Smooth muscle cell (in vitro differentiated cells): Measurements from ENCODE around the gene PRG3. TPM values are rescaled to one million over a fixed set of nuclear protein-coding genes. Genes with fewer than 3 reads are reported as not detected.

ENCODE experiments used
- DNase-seq: peaks from one replicate; lab custom pipeline; 2025; ENCODE audit not compliant: unreplicated experiment; lab: John Stamatoyannopoulos, UW
- H2AFZ ChIP-seq: fragments of 200-600 bp; sonication (generic); 2 replicates; pipeline ENCODE4 v1.6.0; 2016; ENCODE audit warnings: antibody characterized with exemption, low read depth, mild to moderate bottlenecking
- H3F3A ChIP-seq: fragments of 200-600 bp; sonication (generic); 2 replicates; pipeline ENCODE4 v1.6.0; 2017; ENCODE audit warnings: antibody characterized with exemption, low read depth
- H3K27ac ChIP-seq: fragments of 200-600 bp; sonication (generic); 2 replicates; pipeline ENCODE4 v1.5.1; 2016; ENCODE audit warnings: low read depth, mild to moderate bottlenecking
- H3K27me3 ChIP-seq: fragments of 200-600 bp; sonication (generic); 2 replicates; pipeline ENCODE4 v1.6.1; 2016; ENCODE audit warnings: low read depth, mild to moderate bottlenecking
- H3K36me3 ChIP-seq: fragments of 200-600 bp; sonication (generic); 2 replicates; pipeline ENCODE4 v1.5.1; 2016; ENCODE audit warnings: low read depth
- H3K4me1 ChIP-seq: fragments of 200-600 bp; sonication (generic); 2 replicates; pipeline ENCODE4 v1.5.1; 2016; ENCODE audit warnings: low read depth
- H3K4me2 ChIP-seq: fragments of 200-600 bp; sonication (generic); 2 replicates; pipeline ENCODE4 v1.6.0; 2016; ENCODE audit warnings: mild to moderate bottlenecking
- H3K4me3 ChIP-seq: fragments of 200-600 bp; sonication (generic); 2 replicates; pipeline ENCODE4 v1.5.1; 2016; ENCODE audit warnings: mild to moderate bottlenecking
- H3K79me2 ChIP-seq: fragments of 200-600 bp; sonication (generic); 2 replicates; pipeline ENCODE4 v1.6.0; 2016; ENCODE audit warnings: low read depth, mild to moderate bottlenecking
- H3K9ac ChIP-seq: fragments of 200-600 bp; sonication (generic); 2 replicates; pipeline ENCODE4 v1.6.0; 2016; ENCODE audit warnings: low read depth
- H3K9me3 ChIP-seq: fragments of 200-600 bp; sonication (generic); replicated peaks from 2 replicates; pipeline ENCODE4 v1.5.1; 2016; ENCODE audit warnings: low read depth
- H4K20me1 ChIP-seq: fragments of 200-600 bp; sonication (generic); 2 replicates; pipeline ENCODE4 v1.6.0; 2016; ENCODE audit warnings: low read depth
- CTCF ChIP-seq: fragments of 200-600 bp; sonication (generic); IDR thresholded peaks from 2 replicates; pipeline ENCODE4 v1.5.1; 2017; ENCODE audit warnings: borderline replicate concordance, mild to moderate bottlenecking, antibody characterized with exemption; ENCODE audit not compliant: insufficient read depth, poor library complexity, severe bottlenecking
- WGBS: methylation state at CpG from one replicate; pipeline ENCODE4 v1.1.7; 2016; ENCODE audit warnings: low lambda C conversion rate; 5-methylcytosine and 5-hydroxymethylcytosine counted together
- polyA plus RNA-seq: library from polyadenylated mRNA; unstranded; fragments of >200 nt; fragmentation: Nextera tagmentation; extraction: Ambion mirVana; gene quantifications from 2 replicates; pipeline ENCODE4 v1.2.1, GENCODE V29; 2016
- total RNA-seq: library from RNA; depleted of rRNA; stranded (reverse); fragments of >200 nt; gene quantifications from 2 replicates; pipeline ENCODE4 v1.2.3, GENCODE V29; 2014

PRG3 gene
- total and polyA plus RNA-seq, 2 experiments from 2014 or later: not detected

GRCh38 chr11:57421066-57421465 is 40.1 kb upstream of the PRG3 start:
- no peaks in the 10 kb centered on the region for H3K36me3 ChIP-seq
- H3K4me1 ChIP-seq: peaks cover 4% of the 10 kb centered on the region
- whole genome bisulfite sequencing: 94% methylated on average over 4 of the region's 4 CpGs
- H3K9me3 ChIP-seq: no peaks in the 10 kb centered on the region
- H3K4me3 ChIP-seq: no peak overlapping the region
- DNase-seq: no peak
- no peaks in the 10 kb centered on the region for H3K79me2 ChIP-seq
- H4K20me1 ChIP-seq: no peaks in the 10 kb centered on the region
- no peak overlapping the region for H3K27ac ChIP-seq
- no peak for TF ChIP-seq CTCF
- H3K27me3 ChIP-seq: no peaks in the 10 kb centered on the region
- H2AFZ ChIP-seq: no peak overlapping the region
- H3K9ac ChIP-seq: no peak overlapping the region
- no peaks in the 10 kb centered on the region for H3F3A ChIP-seq
- no peak overlapping the region for H3K4me2 ChIP-seq

GRCh38 chr11:57419146-57419545 is 38.2 kb upstream of the PRG3 start:
- no peak overlapping the region for H3K4me3 ChIP-seq
- no peaks in the 10 kb centered on the region for H4K20me1 ChIP-seq
- H3K4me1 ChIP-seq: no peaks in the 10 kb centered on the region
- no peak for TF ChIP-seq CTCF
- H3K9ac ChIP-seq: no peak overlapping the region
- DNase-seq: no peak
- no peak overlapping the region for H3K27ac ChIP-seq
- no peak overlapping the region for H2AFZ ChIP-seq
- H3K36me3 ChIP-seq: no peaks in the 10 kb centered on the region
- H3K4me2 ChIP-seq: no peak overlapping the region
- H3K27me3 ChIP-seq: no peaks in the 10 kb centered on the region
- H3K79me2 ChIP-seq: no peaks in the 10 kb centered on the region
- H3K9me3 ChIP-seq: no peaks in the 10 kb centered on the region
- WGBS: 97% methylated on average over 3 of the region's 3 CpGs
- H3F3A ChIP-seq: no peaks in the 10 kb centered on the region

GRCh38 chr11:57418131-57418530 is 37.2 kb upstream of the PRG3 start:
- no peaks in the 10 kb centered on the region for H3K27me3 ChIP-seq
- no peaks in the 10 kb centered on the region for H3K36me3 ChIP-seq
- H3K27ac ChIP-seq: no peak overlapping the region
- DNase-seq: no peak
- H3K9me3 ChIP-seq: no peaks in the 10 kb centered on the region
- H3K4me3 ChIP-seq: no peak overlapping the region
- no peak overlapping the region for H3K4me2 ChIP-seq
- no peak overlapping the region for H2AFZ ChIP-seq
- no peaks in the 10 kb centered on the region for H4K20me1 ChIP-seq
- no peaks in the 10 kb centered on the region for H3K4me1 ChIP-seq
- no peak overlapping the region for H3K9ac ChIP-seq
- no peaks in the 10 kb centered on the region for H3K79me2 ChIP-seq
- TF ChIP-seq CTCF: no peak
- H3F3A ChIP-seq: no peaks in the 10 kb centered on the region

- no peak overlapping the region for H3K27ac ChIP-seq
- DNase-seq: no peak
These were observed 36.1 kb upstream of the PRG3 start for GRCh38 chr11:57417056-57417455.

More at GRCh38 chr11:57417056-57417455, 36.1 kb upstream of the PRG3 start:
- no peaks in the 10 kb centered on the region for H4K20me1 ChIP-seq
- H3K9me3 ChIP-seq: no peaks in the 10 kb centered on the region
- H3K4me3 ChIP-seq: no peak overlapping the region
- WGBS: 84% methylated on average over 4 of the region's 4 CpGs
- no peaks in the 10 kb centered on the region for H3F3A ChIP-seq
- no peak for TF ChIP-seq CTCF
- no peak overlapping the region for H3K4me2 ChIP-seq
- H3K9ac ChIP-seq: no peak overlapping the region
- H3K79me2 ChIP-seq: no peaks in the 10 kb centered on the region
- H3K4me1 ChIP-seq: no peaks in the 10 kb centered on the region
- H3K27me3 ChIP-seq: no peaks in the 10 kb centered on the region
- no peak overlapping the region for H2AFZ ChIP-seq
- no peaks in the 10 kb centered on the region for H3K36me3 ChIP-seq
